T-cell (primary cell): Measurements from ENCODE around the gene ZFP57. TPM values are rescaled to one million over a fixed set of nuclear protein-coding genes. Genes with fewer than 3 reads are reported as not detected.
"Not testable (repeated sequence)": the region's sequence is repeated elsewhere in the genome, so short reads cannot be mapped to it uniquely, and the experiment has no call there.

Experiments used
- ATAC-seq, 4 experiments: fragments of 200-7000 bp in 3 of 4; fragments of 150-1000 bp in 1 of 4; cut with Tn5 transposase; replicated peaks in 1 of 4; 1 replicate in 3 of 4; 2 replicates in 1 of 4; pipeline ENCODE4 v1.10.0; 2021; ENCODE audit warnings: moderate library complexity in 3 of 4, mild to moderate bottlenecking in 2 of 4, moderate number of reproducible peaks in 1 of 4
- CTCF ChIA-PET, 2 donors: fragments of 300-600 bp; sonication (Branson Sonifier 250); formaldehyde crosslinking; loops; one replicate each; lab custom pipeline; 2022; ENCODE audit warnings: antibody characterized with exemption in 2 of 2; lab: Charles Lee
- POLR2A ChIA-PET, 2 donors: fragments of 300-600 bp; sonication (Branson Sonifier 250); formaldehyde crosslinking; loops; one replicate each; lab custom pipeline; 2022; ENCODE audit warnings: antibody characterized with exemption in 2 of 2; lab: Charles Lee
- DNase-seq, 35 experiments: peaks; one replicate each; pipeline versions ENCODE4 v3.0.0 to v3.0.0-alpha.2; 2013 to 2023
- H3K27ac ChIP-seq: one replicate; pipeline ENCODE4 v1.5.1; 2013; ENCODE audit warnings: low read length
- H3K27me3 ChIP-seq, 2 experiments: replicated peaks in 1 of 2; 1 replicate in 1 of 2; 2 replicates in 1 of 2; pipeline versions ENCODE4 v1.6.1 to v1.7.0; 2013; ENCODE audit warnings: low read length in 1 of 2, mixed read lengths in 1 of 2; ENCODE audit not compliant: control insufficient read depth in 2 of 2, insufficient read depth in 2 of 2; ENCODE audit errors: extremely low read depth in 1 of 2
- H3K36me3 ChIP-seq, 2 donors: 1 replicate in 1 of 2; 2 replicates in 1 of 2; pipeline versions ENCODE4 v1.6.1 to v1.7.0; 2013; ENCODE audit warnings: low read length in 1 of 2; ENCODE audit not compliant: control insufficient read depth in 2 of 2, insufficient read depth in 1 of 2; ENCODE audit errors: extremely low read depth in 1 of 2
- H3K4me1 ChIP-seq, 2 experiments: 1 replicate in 1 of 2; 2 replicates in 1 of 2; pipeline versions ENCODE4 v1.6.1 to v1.7.0; 2013; ENCODE audit warnings: low read length in 2 of 2, mixed read lengths in 1 of 2; ENCODE audit not compliant: insufficient read depth in 2 of 2, control insufficient read depth in 1 of 2; ENCODE audit errors: extremely low read depth in 1 of 2
- H3K4me3 ChIP-seq, 2 donors: 1 replicate in 1 of 2; 2 replicates in 1 of 2; pipeline versions ENCODE4 v1.5.1 to v1.7.0; 2013; ENCODE audit warnings: mild to moderate bottlenecking in 2 of 2, low read length in 1 of 2, moderate library complexity in 1 of 2; ENCODE audit not compliant: control insufficient read depth in 1 of 2; ENCODE audit errors: extremely low read depth in 1 of 2
- H3K9me3 ChIP-seq: 2 replicates; pipeline ENCODE4 v1.7.0; 2013
- H3K27ac Mint-ChIP-seq, 2 donors: one replicate each; pipeline ENCODE4 v1.8.0; 2020 to 2021; ENCODE audit warnings: mild to moderate bottlenecking in 2 of 2, mixed read lengths in 2 of 2
- H3K27me3 Mint-ChIP-seq, 2 donors: one replicate each; pipeline ENCODE4 v1.8.0; 2021 to 2022; ENCODE audit warnings: mixed read lengths in 2 of 2
- H3K36me3 Mint-ChIP-seq: one replicate; pipeline ENCODE4 v1.8.0; 2021; ENCODE audit warnings: mixed read lengths
- H3K4me1 Mint-ChIP-seq, 3 donors: one replicate each; pipeline ENCODE4 v1.8.0; 2020 to 2022; ENCODE audit warnings: mixed read lengths in 3 of 3, mild to moderate bottlenecking in 1 of 3
- H3K4me3 Mint-ChIP-seq, 3 donors: one replicate each; pipeline ENCODE4 v1.8.0; 2020 to 2022; ENCODE audit warnings: mild to moderate bottlenecking in 3 of 3, mixed read lengths in 3 of 3, moderate library complexity in 3 of 3
- H3K9me3 Mint-ChIP-seq, 3 donors: one replicate each; pipeline ENCODE4 v1.8.0; 2020 to 2022; ENCODE audit warnings: mixed read lengths in 3 of 3
- WGBS: methylation state at CpG from one replicate; pipeline ENCODE4 v1.1.5; 2013; ENCODE audit warnings: missing lambda C conversion rate; ENCODE audit not compliant: insufficient coverage; 5-methylcytosine and 5-hydroxymethylcytosine counted together
- total RNA-seq, 35 experiments: library from RNA in 6 of 35; stranded (reverse) in 6 of 35; fragments of 120-200 nt in 1 of 35; gene quantifications; one replicate each; pipeline versions ENCODE4 v1.2.1 to v1.2.4 and lab custom pipeline; 2013 to 2026

Gene ZFP57
- total RNA-seq, 5 donors from 2014 or later (not counting 1 experiment from before 2014, with no cell fraction given) = 1.0 TPM; not detected in 4

DNA sequence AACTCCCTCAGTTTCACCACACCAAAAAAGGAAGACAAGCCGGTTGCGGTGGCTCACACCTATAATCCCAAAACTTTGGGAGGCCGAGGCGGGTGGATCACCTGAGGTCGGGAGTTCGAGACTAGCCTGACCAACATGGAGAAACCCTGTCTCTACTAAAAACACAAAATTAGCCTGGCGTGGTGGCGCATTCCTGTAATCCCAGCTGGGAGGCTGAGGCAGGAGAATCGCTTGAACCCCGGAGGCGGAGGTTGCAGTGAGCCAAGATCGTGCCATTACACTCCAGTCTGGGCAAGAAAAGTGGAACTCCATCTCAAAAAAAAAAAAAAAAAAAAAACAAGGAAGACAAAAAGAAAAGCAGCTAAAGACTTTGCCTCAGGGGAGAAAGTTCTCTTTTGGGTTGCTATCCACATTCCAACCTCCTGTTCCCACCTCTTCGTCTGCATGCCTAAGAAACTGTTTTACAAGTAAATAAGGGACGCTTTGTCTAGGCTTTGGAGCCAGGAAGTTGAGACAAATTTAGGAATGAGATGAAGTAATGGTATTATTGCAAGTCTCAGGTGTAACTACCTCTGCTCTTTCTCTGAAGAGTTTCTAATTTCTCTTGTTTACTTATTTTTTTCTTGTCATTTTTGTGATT, 19.3 kb downstream of the ZFP57 start:
- not testable (repeated sequence) for ATAC-seq, H3K36me3 Mint-ChIP-seq, H3K9me3 Mint-ChIP-seq, DNase-seq, H3K4me1 Mint-ChIP-seq, H3K27ac ChIP-seq, H3K4me1 ChIP-seq, H3K4me3 Mint-ChIP-seq, H3K36me3 ChIP-seq, H3K9me3 ChIP-seq, H3K27ac Mint-ChIP-seq, H3K4me3 ChIP-seq
- H3K27me3 ChIP-seq = peaks cover 7 to 50% of the 10 kb centered on the region in 2 experiments
- ChIA-PET POLR2A (interaction anchor here in 1 of 2 donors (0.7 kb wide), 1 partner anchor 35 kb away, joined by 3 read pairs; no protein-coding TSS in a partner anchor), CTCF (interaction anchor here in 1 of 2 donors (0.6 to 1.0 kb wide), 2 partner anchors 8 to 265 kb away, joined by 3 read pairs; no protein-coding TSS in a partner anchor)
- peaks cover 32 to 54% of the 10 kb centered on the region in 2 donors for H3K27me3 Mint-ChIP-seq
- 53% methylated on average over 6 of the region's 14 CpGs for WGBS

GRCh38 chr6:29661071-29661470, 19.9 kb downstream of the ZFP57 start:
- Histone ChIP-seq H3K4me3 (no peak overlapping the region), H3K9me3 (no peaks in the 10 kb centered on the region), H3K4me1 (no peaks in the 10 kb centered on the region), H3K27me3 (peaks cover 11 to 52% of the 10 kb centered on the region in 2 experiments), H3K27ac (no peak overlapping the region), H3K36me3 (no peaks in the 10 kb centered on the region)
- H3K4me1 Mint-ChIP-seq = no peaks in the 10 kb centered on the region
- H3K36me3 Mint-ChIP-seq = no peaks in the 10 kb centered on the region
- ChIA-PET POLR2A (interaction anchor here in 1 of 2 donors (0.7 kb wide), 1 partner anchor 34 kb away, joined by 3 read pairs; no protein-coding TSS in a partner anchor), CTCF (interaction anchor here in 1 of 2 donors (1.0 kb wide), 1 partner anchor 7 kb away, joined by 3 read pairs; no protein-coding TSS in a partner anchor)
- WGBS = 60% methylated on average over 1 of the region's 3 CpGs
- H3K9me3 Mint-ChIP-seq = no peaks in the 10 kb centered on the region
- no peak for ATAC-seq
- H3K4me3 Mint-ChIP-seq = no peak overlapping the region
- DNase-seq = no peak
- H3K27me3 Mint-ChIP-seq = peaks cover 36 to 54% of the 10 kb centered on the region in 2 donors
- no peak overlapping the region for H3K27ac Mint-ChIP-seq

- H3K27ac Mint-ChIP-seq = no peak within 1 kb of the TSS
- ATAC-seq (no peak), DNase-seq (no peak)
- Histone ChIP-seq H3K4me3 (no peak within 1 kb of the TSS), H3K27ac (no peak within 1 kb of the TSS), H3K36me3 (no peaks in the 10 kb centered on the region), H3K9me3 (no peaks in the 10 kb centered on the region), H3K27me3 (peaks cover 10 to 35% of the 10 kb centered on the region in 2 experiments), H3K4me1 (no peaks in the 10 kb centered on the region)
- no peaks in the 10 kb centered on the region for H3K9me3 Mint-ChIP-seq
- peaks cover under 1 to 1% (median under 1%) of the 10 kb centered on the region in 3 donors for H3K4me1 Mint-ChIP-seq
- H3K4me3 Mint-ChIP-seq = no peak within 1 kb of the TSS
- WGBS = 78% methylated on average over 4 of the region's 4 CpGs
- POLR2A ChIA-PET = no interaction called here
- H3K27me3 Mint-ChIP-seq = peaks cover 36 to 48% of the 10 kb centered on the region in 2 donors
- H3K36me3 Mint-ChIP-seq = no peaks in the 10 kb centered on the region
- CTCF ChIA-PET = interaction anchor here in 1 of 2 donors (0.7 kb wide), 1 partner anchor 13 kb away, joined by 3 read pairs; no protein-coding TSS in a partner anchor
These were observed 24.2 kb downstream of the ZFP57 start, which contains the start of gene MOG for GRCh38 chr6:29656798-29657197. TSS of gene MOG (plus strand) at chr6:29657092. CDS start at chr6:29657210, 118 bp downstream.

DNA sequence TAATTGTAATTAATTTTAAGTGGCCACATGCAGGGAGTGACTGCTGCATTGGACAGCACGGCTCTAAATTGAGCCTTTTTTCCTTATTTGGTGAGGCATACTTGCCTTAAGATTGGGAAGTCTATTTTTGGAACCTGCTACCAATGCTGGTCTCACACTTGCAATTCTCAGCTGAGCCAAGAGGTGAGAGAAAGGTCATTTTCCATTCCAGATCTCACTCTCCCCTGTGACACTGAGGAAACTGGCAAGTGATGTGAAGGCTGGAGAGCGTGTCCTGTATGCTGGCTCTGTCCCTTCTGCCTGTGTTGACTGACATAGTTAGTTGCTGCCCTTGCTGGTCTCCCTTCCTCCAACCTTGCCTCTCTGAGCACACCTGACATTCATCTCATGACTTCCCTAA, 24.8 kb downstream of the ZFP57 start:
- POLR2A ChIA-PET = no interaction called here
- Mint-ChIP-seq H3K4me3 (no peak overlapping the region), H3K9me3 (no peaks in the 10 kb centered on the region)

GRCh38 chr6:29655658-29656057, 25.3 kb downstream of the ZFP57 start:
- Mint-ChIP-seq H3K9me3 (no peaks in the 10 kb centered on the region), H3K36me3 (no peaks in the 10 kb centered on the region), H3K4me1 (peaks cover 4 to 6% (median 5%) of the 10 kb centered on the region in 3 donors), H3K27me3 (peaks cover 29 to 37% of the 10 kb centered on the region in 2 donors), H3K4me3 (no peak overlapping the region), H3K27ac (no peak overlapping the region)
- Histone ChIP-seq H3K27ac (no peak overlapping the region), H3K9me3 (no peaks in the 10 kb centered on the region), H3K4me1 (no peaks in the 10 kb centered on the region), H3K4me3 (no peak overlapping the region), H3K36me3 (no peaks in the 10 kb centered on the region), H3K27me3 (peaks cover 8 to 29% of the 10 kb centered on the region in 2 experiments)
- no peak for ATAC-seq
- CTCF ChIA-PET = no interaction called here
- no peak for DNase-seq
- WGBS = 87% methylated on average over 3 of the region's 6 CpGs
- POLR2A ChIA-PET = no interaction called here

More for the DNA sequence above, 24.8 kb downstream of the ZFP57 start:
- CTCF ChIA-PET = interaction anchor here in 1 of 2 donors (0.7 kb wide), 1 partner anchor 14 kb away, joined by 3 read pairs; no protein-coding TSS in a partner anchor
- no peak overlapping the region for H3K4me3 ChIP-seq
- ATAC-seq (no peak), DNase-seq (no peak)
- no peak overlapping the region for H3K27ac ChIP-seq
- H3K4me1 ChIP-seq = no peaks in the 10 kb centered on the region
- Mint-ChIP-seq H3K36me3 (no peaks in the 10 kb centered on the region), H3K27me3 (peaks cover 32 to 41% of the 10 kb centered on the region in 2 donors), H3K4me1 (peaks cover 4 to 6% (median 5%) of the 10 kb centered on the region in 3 donors), H3K27ac (no peak overlapping the region)
- WGBS = no CpG with 5 or more reads among the region's 2 CpGs
- H3K9me3 ChIP-seq = no peaks in the 10 kb centered on the region
- H3K36me3 ChIP-seq = no peaks in the 10 kb centered on the region
- H3K27me3 ChIP-seq = peaks cover 10 to 31% of the 10 kb centered on the region in 2 experiments

DNA sequence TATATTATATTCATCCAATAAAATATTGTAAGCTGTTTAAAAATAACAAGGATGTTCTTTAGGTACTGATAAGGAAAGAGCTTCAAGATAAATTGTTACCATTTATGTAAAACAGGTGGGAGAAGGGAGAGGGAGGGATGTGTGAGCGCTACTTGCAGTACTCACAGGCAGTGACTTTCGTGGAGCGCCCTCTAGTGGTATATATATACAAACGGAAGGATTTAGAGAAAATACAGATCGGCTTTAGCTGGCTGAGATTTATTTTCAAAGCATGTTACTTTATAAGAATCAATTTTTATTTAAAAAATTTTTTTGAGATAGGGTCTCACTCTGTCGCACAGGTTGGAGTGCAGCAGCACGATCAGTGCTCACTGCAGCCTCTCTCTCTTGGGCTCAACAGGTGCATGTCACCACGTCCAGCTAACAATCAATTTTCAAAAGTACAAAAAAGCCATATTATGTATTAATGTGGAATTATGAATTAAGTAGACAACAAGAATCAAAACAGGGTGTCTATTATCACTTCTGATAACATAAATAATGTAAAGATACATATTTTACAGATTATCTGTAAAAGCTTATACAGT, 27.4 kb downstream of the ZFP57 start:
- ChIA-PET POLR2A (no interaction called here), CTCF (interaction anchor here (0.6 to 2.9 kb wide), 34 partner anchors 8 to 1448 kb away, joined by 3 to 25 read pairs (median 4); partner anchors contain the start of gene TRIM26 (in 1 of the 2))
- Mint-ChIP-seq H3K27me3 (peaks cover 16 to 26% of the 10 kb centered on the region in 2 donors), H3K27ac (no peak overlapping the region), H3K9me3 (no peaks in the 10 kb centered on the region), H3K36me3 (no peaks in the 10 kb centered on the region), H3K4me1 (peaks cover 10 to 17% (median 13%) of the 10 kb centered on the region in 3 donors), H3K4me3 (no peak overlapping the region)
- WGBS = 13% methylated on average over 1 of the region's 8 CpGs
- H3K27me3 ChIP-seq = peaks cover 5 to 16% of the 10 kb centered on the region in 2 experiments
- no peak overlapping the region for H3K27ac ChIP-seq
- peak in 21 of 35 experiments; percentile 13 to 87 (median 33) for DNase-seq
- ATAC-seq = no peak
- peaks cover 6 to 16% of the 10 kb centered on the region in 2 experiments for H3K4me1 ChIP-seq
- H3K9me3 ChIP-seq = no peaks in the 10 kb centered on the region
- no peak overlapping the region for H3K4me3 ChIP-seq
- no peaks in the 10 kb centered on the region for H3K36me3 ChIP-seq
